ENCODE data around the gene RAC3. TPM values are rescaled to one million over a fixed set of nuclear protein-coding genes. Genes with fewer than 3 reads are reported as not detected.

Gene RAC3
- total RNA-seq, 1 donor, result 9.1 TPM

DNA sequence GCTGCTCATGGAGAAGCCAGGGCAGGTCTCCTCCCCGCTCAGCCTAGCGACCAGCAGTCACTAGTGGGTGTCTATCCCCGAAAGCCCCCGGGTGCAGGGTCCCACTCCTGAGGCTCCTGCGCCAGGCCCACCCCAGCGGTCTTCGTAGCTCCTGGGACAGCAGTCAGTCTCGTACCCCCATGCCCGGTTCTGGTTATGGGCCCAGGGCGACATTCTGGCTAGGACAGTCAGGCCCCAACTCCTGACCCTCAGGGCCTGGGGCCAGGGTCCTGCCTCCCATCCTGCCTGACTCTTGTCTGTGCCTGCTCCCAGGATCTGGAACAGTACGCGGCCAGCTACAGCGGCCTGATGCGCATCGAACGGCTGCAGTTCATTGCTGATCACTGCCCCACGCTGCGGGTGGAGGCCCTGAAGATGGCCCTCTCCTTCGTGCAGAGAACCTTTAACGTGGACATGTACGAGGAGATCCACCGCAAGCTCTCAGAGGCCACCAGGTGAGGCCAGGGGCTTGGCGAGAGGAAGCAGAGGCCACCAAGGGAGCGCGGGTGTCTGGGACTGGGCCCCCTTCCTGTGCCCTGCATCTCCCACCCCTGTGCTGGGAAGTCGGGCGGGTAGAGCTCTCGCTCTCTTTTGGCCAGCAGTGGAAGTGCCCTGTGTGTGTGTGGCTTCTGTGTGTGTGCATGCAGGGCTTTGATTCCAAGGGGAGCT, 22.2 kb downstream of the RAC3 start:
- H3K4me3 ChIP-seq (ENCODE audit: low read depth, low read length), result no peak overlapping the region
- TF ChIP-seq, protein P1, sequence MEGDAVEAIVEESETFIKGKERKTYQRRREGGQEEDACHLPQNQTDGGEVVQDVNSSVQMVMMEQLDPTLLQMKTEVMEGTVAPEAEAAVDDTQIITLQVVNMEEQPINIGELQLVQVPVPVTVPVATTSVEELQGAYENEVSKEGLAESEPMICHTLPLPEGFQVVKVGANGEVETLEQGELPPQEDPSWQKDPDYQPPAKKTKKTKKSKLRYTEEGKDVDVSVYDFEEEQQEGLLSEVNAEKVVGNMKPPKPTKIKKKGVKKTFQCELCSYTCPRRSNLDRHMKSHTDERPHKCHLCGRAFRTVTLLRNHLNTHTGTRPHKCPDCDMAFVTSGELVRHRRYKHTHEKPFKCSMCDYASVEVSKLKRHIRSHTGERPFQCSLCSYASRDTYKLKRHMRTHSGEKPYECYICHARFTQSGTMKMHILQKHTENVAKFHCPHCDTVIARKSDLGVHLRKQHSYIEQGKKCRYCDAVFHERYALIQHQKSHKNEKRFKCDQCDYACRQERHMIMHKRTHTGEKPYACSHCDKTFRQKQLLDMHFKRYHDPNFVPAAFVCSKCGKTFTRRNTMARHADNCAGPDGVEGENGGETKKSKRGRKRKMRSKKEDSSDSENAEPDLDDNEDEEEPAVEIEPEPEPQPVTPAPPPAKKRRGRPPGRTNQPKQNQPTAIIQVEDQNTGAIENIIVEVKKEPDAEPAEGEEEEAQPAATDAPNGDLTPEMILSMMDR (IDR thresholded peaks at IDR 0.05; ENCODE audit: insufficient read depth, low read depth, low read length), result no peak
- no peak for DNase-seq (ENCODE audit: low read depth)

DNA sequence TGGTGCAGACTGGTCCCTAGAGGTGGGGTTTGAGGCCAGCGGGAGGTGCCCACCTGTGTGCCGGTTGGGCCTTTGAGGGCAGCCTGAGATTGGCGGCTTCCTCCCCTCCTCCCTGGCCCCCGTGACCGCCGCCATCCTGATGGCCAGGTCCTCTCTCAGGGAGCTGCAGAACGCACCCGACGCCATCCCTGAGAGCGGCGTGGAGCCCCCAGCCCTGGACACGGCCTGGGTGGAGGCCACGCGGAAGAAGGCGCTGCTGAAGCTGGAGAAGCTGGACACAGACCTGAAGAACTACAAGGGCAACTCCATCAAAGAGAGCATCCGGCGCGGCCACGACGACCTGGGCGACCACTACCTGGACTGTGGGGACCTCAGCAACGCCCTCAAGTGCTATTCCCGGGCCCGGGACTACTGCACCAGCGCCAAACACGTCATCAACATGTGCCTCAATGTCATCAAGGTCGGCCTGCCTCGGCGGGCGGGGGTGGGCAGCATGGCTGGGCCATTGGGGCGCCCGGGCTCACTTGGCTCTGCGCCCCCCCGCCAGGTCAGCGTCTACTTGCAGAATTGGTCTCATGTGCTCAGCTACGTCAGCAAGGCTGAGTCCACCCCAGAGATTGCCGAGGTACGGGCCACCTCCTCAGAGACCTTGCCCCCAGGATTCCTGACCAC, 23.0 kb downstream of the RAC3 start:
- DNase-seq (ENCODE audit: low read depth), result no peak
- H3K4me3 ChIP-seq (ENCODE audit: low read depth, low read length), result no peak overlapping the region
- TF ChIP-seq, protein P1 (IDR thresholded peaks at IDR 0.05; ENCODE audit: insufficient read depth, low read depth, low read length), result no peak

DNA sequence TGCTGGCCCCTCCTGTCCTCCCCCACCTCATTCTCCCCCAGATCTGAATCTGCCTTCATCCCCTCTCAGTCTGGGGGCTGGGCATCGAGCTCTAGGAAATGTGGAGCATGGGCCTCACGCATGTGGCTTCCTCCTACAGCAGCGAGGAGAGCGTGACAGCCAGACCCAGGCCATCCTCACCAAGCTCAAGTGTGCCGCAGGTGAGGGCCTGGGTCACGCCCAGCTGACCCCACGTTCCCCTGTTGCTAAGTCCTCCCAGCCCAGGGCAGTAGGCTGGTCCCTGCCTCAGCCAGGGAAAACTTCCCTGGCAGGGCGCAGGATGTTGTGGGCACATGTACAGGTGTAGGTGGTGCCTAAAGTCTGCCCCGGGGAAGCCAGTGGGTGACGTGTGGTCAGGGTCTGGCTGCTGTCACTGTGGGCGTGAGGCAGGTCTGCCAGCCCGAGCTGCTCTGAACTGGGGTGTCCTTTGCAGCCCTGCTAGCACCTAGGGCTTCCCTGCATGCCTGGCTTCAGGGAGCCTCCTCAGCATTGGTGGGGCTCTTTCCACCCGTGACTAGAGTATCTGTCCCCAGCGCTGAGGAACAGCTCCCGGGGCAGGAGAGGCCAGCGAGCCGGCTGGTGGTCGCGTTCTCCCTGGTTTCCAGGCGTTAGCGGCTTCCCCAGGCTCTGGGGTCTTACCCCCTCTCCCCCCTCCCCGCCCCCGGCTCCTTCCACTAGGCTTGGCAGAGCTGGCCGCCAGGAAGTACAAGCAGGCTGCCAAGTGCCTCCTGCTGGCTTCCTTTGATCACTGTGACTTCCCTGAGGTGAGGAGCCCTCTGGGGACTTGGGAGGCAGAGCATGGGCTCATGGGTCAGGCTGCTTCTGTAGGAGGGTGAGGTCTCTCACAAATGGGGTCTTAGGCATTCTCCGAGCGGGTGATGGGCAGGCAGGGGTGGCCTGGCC, 23.8 kb downstream of the RAC3 start:
- TF ChIP-seq, protein P1 (IDR thresholded peaks at IDR 0.05; ENCODE audit: insufficient read depth, low read depth, low read length), result no peak
- DNase-seq (ENCODE audit: low read depth), result no peak
- no peak overlapping the region for H3K4me3 ChIP-seq (ENCODE audit: low read depth, low read length)

DNA sequence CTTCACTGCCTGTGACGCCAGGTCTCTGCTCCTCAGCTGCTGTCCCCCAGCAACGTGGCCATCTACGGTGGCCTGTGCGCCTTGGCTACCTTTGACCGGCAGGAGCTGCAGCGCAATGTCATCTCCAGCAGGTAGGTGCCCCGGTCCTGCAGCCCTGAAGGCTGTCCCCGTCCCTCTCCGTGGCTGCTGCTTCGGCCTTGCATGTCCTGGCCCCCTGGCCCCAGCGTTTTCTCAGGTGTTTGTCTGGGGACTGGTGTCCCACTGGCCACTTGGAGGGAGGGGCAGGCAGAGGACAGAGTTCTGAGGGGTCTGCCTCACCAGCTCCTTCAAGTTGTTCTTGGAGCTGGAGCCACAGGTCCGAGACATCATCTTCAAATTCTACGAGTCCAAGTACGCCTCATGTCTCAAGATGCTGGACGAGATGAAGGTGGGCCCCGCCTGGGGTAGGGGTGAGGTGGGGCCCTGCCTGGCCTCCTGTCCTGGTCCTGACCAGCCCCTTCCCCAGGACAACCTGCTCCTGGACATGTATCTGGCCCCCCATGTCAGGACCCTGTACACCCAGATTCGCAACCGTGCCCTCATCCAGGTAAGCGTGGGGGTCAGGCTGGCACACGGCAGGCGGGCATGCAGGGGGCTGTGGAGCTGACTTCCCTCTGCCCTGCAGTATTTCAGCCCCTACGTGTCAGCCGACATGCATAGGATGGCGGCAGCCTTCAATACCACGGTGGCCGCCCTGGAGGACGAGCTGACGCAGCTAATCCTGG, 24.7 kb downstream of the RAC3 start:
- DNase-seq (ENCODE audit: low read depth), result no peak
- no peak overlapping the region for H3K4me3 ChIP-seq (ENCODE audit: low read depth, low read length)
- TF ChIP-seq, protein P1 (IDR thresholded peaks at IDR 0.05; ENCODE audit: insufficient read depth, low read depth, low read length), result no peak

DNA sequence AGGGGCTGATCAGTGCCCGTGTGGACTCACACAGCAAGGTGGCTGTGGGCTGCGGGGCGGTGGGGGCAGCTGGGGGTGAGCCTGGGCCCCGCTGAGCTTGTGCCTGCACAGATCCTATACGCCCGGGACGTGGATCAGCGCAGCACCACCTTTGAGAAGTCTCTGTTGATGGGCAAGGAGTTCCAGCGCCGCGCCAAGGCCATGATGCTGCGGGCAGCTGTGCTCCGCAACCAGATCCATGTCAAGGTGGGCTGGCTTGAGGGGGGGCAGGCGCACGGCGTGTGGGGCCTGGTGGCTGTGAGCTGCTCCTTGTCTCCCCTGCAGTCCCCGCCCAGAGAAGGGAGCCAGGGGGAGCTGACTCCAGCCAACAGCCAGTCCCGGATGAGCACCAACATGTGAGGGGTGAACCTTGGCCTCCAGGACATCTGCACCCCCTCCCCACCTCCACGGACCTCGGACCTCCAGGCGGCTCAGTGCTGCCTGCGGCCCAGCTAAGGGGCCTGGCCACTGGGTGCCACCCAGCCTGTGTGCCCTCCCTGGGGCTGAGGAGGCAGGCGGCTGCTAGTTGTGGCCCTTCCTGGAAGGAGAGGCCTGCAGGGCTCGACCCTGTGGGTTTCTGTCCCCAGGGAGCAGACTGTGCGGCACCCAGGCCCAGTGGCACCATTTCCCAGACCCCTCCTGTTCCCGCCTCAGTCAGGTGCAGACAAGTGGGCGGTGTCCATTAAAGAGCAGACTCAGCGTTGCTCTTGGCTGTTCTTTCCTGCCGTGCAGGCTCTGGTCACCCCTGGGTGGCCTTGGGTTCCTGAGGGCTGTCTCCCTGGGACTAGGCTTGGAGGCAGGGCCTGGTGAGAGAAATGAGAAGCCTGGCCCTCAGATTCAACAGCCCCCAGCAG, 25.5 kb downstream of the RAC3 start:
- TF ChIP-seq, protein P1 (IDR thresholded peaks at IDR 0.05; ENCODE audit: insufficient read depth, low read depth, low read length), result no peak
- no peak overlapping the region for H3K4me3 ChIP-seq (ENCODE audit: low read depth, low read length)
- no peak for DNase-seq (ENCODE audit: low read depth)

Measured in fibroblast of villous mesenchyme (primary cell).